ENCODE data around the gene CEP170. TPM values are rescaled to one million over a fixed set of nuclear protein-coding genes. Genes with fewer than 3 reads are reported as not detected.

CEP170 gene
- polyA plus RNA-seq, 1 donor (not counting 4 experiments of a cell fraction or from before 2014, with no cell fraction given): 40.5 TPM

GRCh38 chr1:243253926-243254232 is 1.2 kb downstream of the CEP170 start:
- FAIRE-seq (peak; percentile 20), DNase-seq (ENCODE audit: low read depth, low spot score) (no peak)
- Histone ChIP-seq H3K9me1 (ENCODE audit: control insufficient read depth, extremely low read depth, insufficient read depth, low read length) (no peaks in the 10 kb centered on the region), H3K36me3 (ENCODE audit: control insufficient read depth in 2 of 2, extremely low read depth in 1 of 2, insufficient read depth in 2 of 2, low read length in 2 of 2) (no peaks in the 10 kb centered on the region), H3K27me3 (ENCODE audit: control insufficient read depth, extremely low read depth, insufficient read depth, low read length) (no peaks in the 10 kb centered on the region), H3K4me3 (ENCODE audit: control insufficient read depth in 2 of 3, extremely low read depth in 1 of 3, insufficient read depth in 2 of 3, low read depth in 1 of 3, low read length in 3 of 3) (peak overlapping the region; percentile 56 to 96 (median 96)), H3K79me2 (ENCODE audit: control insufficient read depth, insufficient read depth, low read length) (peaks cover 88% of the 10 kb centered on the region), H3K4me1 (ENCODE audit: control insufficient read depth, extremely low read depth, insufficient read depth, low read length) (peaks cover 12% of the 10 kb centered on the region), H3K27ac (ENCODE audit: control insufficient read depth, insufficient read depth, low read length) (peak overlapping the region; percentile 77), H3K9me3 (ENCODE audit: control insufficient read depth, low read depth, low read length) (no peaks in the 10 kb centered on the region), H3K4me2 (ENCODE audit: control insufficient read depth, extremely low read depth, insufficient read depth, low read depth, low read length) (peak overlapping the region; percentile 87), H3K9ac (ENCODE audit: control insufficient read depth, extremely low read depth, insufficient read depth, low read length) (peak overlapping the region; percentile 74), H4K20me1 (ENCODE audit: control insufficient read depth, extremely low read depth, insufficient read depth, low read length) (no peaks in the 10 kb centered on the region), H2AFZ (ENCODE audit: control insufficient read depth, low read length) (no peak overlapping the region)
- TF ChIP-seq CTCF (optimal IDR thresholded peaks at IDR 0.05 in 1 of 3, IDR thresholded peaks at IDR 0.05 in 1 of 3, conservative IDR thresholded peaks at IDR 0.05 in 1 of 3; ENCODE audit: extremely low read depth in 1 of 3, insufficient read depth in 2 of 3, low read length in 3 of 3): no peak
- no peak for TF ChIP-seq EZH2 (IDR thresholded peaks at IDR 0.05; ENCODE audit: low read length)
- dilution Hi-C loops (cut with MboI; ENCODE audit: extremely low pct_ligation_motif_present, low sequenced_read_pairs): no loop called here

GRCh38 chr1:243253211-243253925 is 1.7 kb downstream of the CEP170 start:
- H2AFZ ChIP-seq (ENCODE audit: control insufficient read depth, low read length): no peak overlapping the region
- peak overlapping the region; percentile 56 to 96 (median 96) for H3K4me3 ChIP-seq (ENCODE audit: control insufficient read depth in 2 of 3, extremely low read depth in 1 of 3, insufficient read depth in 2 of 3, low read depth in 1 of 3, low read length in 3 of 3)
- peaks cover 88% of the 10 kb centered on the region for H3K79me2 ChIP-seq (ENCODE audit: control insufficient read depth, insufficient read depth, low read length)
- DNase-seq (ENCODE audit: low read depth, low spot score): no peak
- H3K27ac ChIP-seq (ENCODE audit: control insufficient read depth, insufficient read depth, low read length): peak overlapping the region; percentile 77
- H3K9me3 ChIP-seq (ENCODE audit: control insufficient read depth, low read depth, low read length): no peaks in the 10 kb centered on the region
- H3K27me3 ChIP-seq (ENCODE audit: control insufficient read depth, extremely low read depth, insufficient read depth, low read length): no peaks in the 10 kb centered on the region
- H3K4me1 ChIP-seq (ENCODE audit: control insufficient read depth, extremely low read depth, insufficient read depth, low read length): peaks cover 12% of the 10 kb centered on the region
- H3K4me2 ChIP-seq (ENCODE audit: control insufficient read depth, extremely low read depth, insufficient read depth, low read depth, low read length): peak overlapping the region; percentile 87
- peak overlapping the region; percentile 74 for H3K9ac ChIP-seq (ENCODE audit: control insufficient read depth, extremely low read depth, insufficient read depth, low read length)
- dilution Hi-C loops (cut with MboI; ENCODE audit: extremely low pct_ligation_motif_present, low sequenced_read_pairs): no loop called here
- FAIRE-seq: no peak
- TF ChIP-seq EZH2 (IDR thresholded peaks at IDR 0.05; ENCODE audit: low read length) (no peak), CTCF (optimal IDR thresholded peaks at IDR 0.05 in 1 of 3, IDR thresholded peaks at IDR 0.05 in 1 of 3, conservative IDR thresholded peaks at IDR 0.05 in 1 of 3; ENCODE audit: extremely low read depth in 1 of 3, insufficient read depth in 2 of 3, low read length in 3 of 3) (no peak)
- no peaks in the 10 kb centered on the region for H4K20me1 ChIP-seq (ENCODE audit: control insufficient read depth, extremely low read depth, insufficient read depth, low read length)
- no peaks in the 10 kb centered on the region for H3K9me1 ChIP-seq (ENCODE audit: control insufficient read depth, extremely low read depth, insufficient read depth, low read length)
- no peaks in the 10 kb centered on the region for H3K36me3 ChIP-seq (ENCODE audit: control insufficient read depth in 2 of 2, extremely low read depth in 1 of 2, insufficient read depth in 2 of 2, low read length in 2 of 2)

All from keratinocyte (primary cell).